GM18909 (cell line): ENCODE results near the gene COMMD6.
A peak's percentile ranks its signal among the peaks of the same experiment; 100 is the strongest.
"Not testable (repeated sequence)": the region's sequence is repeated elsewhere in the genome, so short reads cannot be mapped to it uniquely, and the experiment has no call there.

ENCODE experiments used
- ATAC-seq: cut with Tn5 transposase; IDR thresholded peaks from one replicate; pipeline ENCODE4 v1.9.1; 2021; ENCODE audit warnings: mild to moderate bottlenecking; ENCODE audit not compliant: unreplicated experiment, poor library complexity

Gene COMMD6

DNA sequence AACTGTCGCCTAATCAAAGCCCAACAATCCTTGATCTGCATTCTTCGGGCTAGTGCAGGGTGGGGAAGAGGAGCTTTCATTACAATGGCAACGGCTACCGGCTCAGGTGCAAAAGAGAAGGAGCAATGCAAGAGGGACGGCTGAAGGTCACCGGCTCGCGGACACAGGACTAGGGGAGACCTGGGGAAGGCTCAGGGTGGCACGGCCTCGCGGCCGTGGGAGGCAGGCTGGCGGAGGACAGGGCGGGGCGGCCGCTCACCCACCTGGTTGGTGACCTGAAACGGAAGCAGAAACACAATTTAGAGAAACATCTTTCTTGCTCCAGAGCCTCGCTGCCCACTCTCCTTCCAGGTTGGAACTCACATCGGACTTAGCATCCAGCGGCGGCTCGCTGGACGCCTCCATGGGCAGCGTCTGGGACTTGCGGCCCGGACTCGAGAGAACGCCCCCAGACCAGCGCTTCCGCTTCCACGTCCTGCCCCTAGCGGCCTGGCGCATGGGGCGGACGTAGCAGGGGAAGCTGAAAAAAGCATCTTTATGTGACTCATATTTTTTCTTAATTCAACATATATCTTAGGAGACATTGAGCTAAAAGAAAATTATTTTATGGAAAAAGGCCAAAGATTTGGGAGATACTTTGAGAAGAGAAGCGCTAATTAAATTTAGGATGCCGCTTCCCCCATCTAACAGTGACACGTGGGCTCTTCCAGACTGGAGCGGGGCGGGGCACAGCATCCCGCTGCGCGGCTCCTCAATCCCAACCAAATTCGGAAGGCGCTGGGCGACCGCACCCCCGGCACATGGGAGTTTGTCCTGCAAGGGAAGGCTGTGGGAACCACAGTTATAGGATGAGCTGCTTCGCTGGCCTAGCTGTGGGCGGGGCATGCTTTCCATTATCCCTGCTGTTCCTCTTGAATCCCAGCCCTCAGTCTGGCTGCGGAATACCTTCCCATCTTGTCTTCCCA lies at the start of gene COMMD6:
Gene COMMD6, minus strand, starts transcription at position 441 of the 965 bp plus-strand sequence. Its CDS starts 36 bp downstream, at position 405.
- ATAC-seq: peak; percentile 97

DNA sequence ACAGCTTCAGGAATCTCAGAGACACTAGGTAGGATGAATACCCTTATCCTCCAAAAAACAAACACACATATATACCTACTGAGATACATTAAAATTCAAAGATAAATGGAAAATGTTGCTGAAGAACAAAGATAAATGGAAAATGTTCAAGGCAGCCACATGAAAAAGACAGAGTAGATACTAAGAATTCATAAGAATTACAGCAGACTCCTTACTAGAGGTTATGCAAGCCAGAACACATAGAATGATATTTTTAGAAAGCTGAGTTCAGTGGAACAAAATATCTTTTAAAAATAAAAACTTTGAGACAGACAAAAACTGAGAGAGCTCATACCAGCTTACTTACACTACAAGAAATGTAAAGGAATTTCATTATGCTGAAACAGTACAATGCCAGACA lies 47.5 kb upstream of the COMMD6 start:
- ATAC-seq: no peak

- no peak for ATAC-seq
Observed at GRCh38 chr13:75583091-75583490, 45.5 kb upstream of the COMMD6 start.

GRCh38 chr13:75581874-75582640 lies 44.4 kb upstream of the COMMD6 start:
- no peak for ATAC-seq

- no peak for ATAC-seq
Observed at GRCh38 chr13:75579529-75579928, 41.9 kb upstream of the COMMD6 start.

GRCh38 chr13:75569576-75569975 lies 31.9 kb upstream of the COMMD6 start:
- ATAC-seq: no peak

DNA sequence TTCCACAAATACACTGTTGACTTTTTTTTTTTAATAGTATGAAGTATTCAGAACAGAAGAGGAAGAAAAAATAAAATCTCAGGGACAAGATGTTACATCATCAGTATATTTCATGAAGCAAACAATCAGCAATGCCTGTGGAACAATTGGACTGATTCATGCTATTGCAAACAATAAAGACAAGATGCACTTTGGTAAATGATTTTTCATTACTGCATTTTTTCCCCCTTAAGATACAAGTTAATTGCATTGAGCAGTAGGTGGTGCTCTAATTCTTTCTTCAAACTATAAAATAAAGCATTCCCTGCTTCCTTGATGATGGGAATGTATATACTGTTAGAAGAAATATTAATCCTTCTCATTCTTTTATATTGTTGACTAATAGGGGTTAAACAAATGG lies 29.0 kb upstream of the COMMD6 start:
- ATAC-seq: no peak

DNA sequence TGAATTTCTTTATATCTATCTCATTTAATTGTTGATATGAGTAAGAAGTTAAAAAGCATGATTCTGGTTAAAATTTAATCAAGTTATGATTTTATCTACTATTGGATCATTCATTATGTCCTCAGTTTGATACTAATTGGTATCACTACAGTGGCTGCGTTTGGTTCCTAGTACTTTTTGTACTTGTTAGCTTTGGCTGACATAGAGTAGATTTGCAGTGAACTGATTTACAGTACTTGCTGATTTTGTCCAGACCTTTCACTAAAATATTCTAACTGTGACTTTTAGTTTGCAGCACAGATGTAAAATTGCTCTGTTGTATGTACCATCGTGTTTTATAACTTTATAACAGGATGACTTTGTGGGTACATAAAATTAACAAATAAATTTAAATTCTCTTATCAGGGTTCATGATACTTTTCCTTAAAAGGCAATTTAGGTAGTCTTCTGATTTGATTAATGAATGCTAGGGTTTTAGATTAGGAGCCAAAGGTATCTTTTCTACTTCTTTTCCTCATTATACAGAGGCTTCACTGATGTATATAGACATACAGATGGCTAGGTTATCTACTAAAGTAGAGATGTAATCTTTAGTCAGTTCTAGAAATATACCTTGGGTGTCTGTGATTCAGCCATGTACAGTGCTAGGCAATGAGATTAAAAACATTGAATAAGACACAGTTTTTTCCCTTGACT lies 20.7 kb upstream of the COMMD6 start:
- ATAC-seq: no peak

DNA sequence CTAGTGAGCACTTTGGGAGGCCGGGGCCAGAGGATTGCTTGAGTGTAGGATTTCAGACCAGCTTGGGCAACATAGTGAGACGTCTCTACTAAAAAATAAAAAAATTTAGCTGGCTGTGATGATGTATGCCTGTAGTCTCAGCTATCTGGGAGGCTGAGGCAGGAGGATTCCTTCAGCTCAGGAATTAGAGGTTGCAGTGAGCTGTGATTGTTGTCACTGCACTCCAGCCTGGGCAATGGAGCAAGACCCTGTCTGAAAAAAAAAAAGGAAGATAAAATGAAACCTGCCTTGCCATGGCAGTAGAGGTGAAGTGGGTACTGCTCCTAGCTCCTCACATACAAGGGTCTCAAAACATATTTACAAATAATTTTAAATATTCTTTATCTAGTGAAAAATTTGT lies 19.3 kb upstream of the COMMD6 start:
- ATAC-seq: no peak

GRCh38 chr13:75555836-75556235 lies 18.2 kb upstream of the COMMD6 start:
- ATAC-seq: no peak

GRCh38 chr13:75554981-75555380 lies 17.3 kb upstream of the COMMD6 start:
- no peak for ATAC-seq

DNA sequence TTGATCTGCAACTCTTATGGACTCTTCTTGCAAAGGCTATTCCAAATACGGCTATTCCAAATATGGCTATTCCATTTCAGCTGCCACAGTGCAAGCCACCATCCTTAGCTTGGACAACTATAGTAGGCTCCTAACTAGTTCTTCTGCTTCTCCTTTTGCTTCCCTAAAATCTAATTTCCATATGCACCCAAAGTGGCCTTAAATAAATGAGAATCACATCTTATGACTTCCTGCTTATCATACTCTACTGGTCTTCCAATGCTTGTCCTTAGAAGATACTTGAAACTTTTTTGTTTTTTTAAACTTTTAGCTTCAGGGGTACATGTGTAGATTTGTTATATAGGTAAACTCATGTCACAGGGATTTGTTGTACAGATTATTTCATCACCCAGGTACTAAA lies 16.8 kb upstream of the COMMD6 start:
- ATAC-seq: no peak

DNA sequence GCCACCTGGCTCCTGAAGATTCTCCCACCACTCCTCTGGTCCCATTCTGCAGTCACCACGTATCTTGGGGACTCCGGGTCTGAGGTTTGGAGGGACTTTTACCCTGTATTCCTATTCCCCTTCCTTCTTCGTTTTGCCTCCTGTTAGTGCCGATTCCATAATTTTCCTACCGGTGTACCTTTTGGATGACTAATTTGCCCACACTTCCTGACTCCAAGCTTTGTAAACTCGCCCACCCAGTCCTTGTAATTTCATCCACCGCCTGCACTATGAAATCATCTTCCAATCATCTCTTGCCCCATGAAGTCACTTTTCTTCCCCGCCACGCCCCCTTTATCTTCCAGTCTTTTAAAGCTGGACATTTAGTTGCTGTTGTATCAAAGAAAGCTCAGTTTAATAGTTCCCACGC lies 12.5 kb upstream of the COMMD6 start:
- ATAC-seq: peak; percentile 13

- peak; percentile 97 for ATAC-seq
Observed at GRCh38 chr13:75549262-75550158, 11.9 kb upstream of the COMMD6 start, which contains the start of gene UCHL3. Gene UCHL3 (plus strand): TSS chr13:75549791. CDS start chr13:75549821, 30 bp downstream.

DNA sequence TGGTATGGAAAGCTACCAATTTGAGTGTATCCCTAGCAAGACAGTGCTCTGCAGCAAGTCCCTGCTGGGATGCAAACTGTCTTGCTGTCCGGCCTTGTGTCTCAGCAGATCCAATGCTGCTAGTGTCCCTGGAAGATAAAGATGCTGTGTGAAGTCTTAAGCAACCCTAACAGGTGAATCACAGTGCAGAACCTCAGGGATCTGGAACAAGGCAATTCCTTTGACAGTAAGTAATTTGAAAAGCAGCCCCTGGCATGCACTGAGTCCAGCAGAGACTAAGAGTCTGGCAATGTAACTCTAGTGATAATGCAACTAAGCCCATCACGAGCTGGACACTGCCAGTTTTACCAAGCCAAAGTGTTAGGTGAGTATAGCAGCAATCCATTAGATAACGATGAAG lies 10.3 kb upstream of the COMMD6 start:
- ATAC-seq: no peak

DNA sequence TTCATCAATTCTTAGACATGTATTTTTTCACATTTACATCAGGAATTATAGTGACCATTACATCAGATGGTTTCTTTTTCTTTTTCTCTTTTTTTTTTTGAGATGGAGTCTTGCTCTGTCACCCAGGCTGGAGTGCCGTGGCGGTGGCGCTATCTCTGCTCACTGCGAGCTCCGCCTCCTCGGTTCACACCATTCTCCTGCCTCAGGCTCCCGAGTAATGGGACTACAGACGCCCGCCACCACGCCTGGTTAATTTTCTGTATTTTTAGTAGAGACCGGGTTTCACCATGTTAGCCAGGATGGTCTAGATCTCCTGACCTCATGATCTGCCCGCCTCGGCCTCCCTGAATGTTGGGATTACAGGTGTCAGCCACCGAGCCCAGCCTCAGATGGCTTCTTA lies 7.7 kb upstream of the COMMD6 start:
- ATAC-seq: not testable (repeated sequence)

DNA sequence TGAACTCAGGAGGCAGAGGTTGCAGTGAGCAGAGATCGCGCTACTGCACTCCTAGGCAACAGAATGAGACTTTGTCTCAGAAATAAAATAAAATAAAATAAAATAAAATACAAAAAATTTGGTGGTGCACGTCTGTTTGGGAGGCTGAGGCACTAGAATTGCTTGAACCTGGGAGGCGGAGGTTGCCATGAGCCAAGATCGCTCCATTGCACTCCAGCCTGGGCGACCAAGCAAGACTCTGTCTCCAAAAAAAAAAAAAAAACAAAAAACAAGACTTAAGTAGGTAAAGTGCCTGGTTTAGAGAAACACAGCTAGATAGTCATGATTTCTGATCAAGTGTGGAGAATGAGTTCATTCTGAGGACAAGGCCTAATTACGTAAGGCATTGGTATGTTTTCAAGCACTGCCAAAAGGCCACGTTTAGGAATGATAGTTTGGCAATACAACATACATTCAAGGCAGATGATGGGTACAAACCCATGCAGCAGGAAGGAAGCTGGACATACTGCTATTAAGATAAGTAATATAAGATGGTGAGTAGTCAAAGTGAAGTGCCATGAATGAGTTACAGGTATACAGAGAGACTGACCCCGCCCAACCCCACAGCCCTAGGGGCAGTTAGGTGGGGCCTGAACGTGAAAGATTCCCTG lies 7.2 kb upstream of the COMMD6 start:
- no peak for ATAC-seq

DNA sequence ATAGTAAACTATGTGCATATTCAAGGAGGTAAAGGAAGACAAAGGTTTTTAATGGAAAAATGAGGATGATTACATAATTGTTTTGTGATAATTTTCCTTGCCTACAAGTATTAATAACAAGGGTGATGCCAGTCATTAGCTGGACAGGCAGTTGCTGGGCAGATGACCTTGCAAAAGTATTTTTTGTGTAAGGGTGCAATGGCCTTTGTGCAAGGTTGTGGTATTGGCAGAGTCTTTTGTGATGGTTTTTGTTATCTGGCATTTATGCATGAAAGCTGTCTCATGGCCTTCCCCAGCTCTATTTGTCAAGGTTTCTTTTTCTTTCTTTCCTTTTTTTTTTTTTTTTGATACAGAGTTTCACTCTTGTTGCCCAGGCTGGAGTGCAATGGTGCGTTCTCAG lies 4.3 kb upstream of the COMMD6 start:
- no peak for ATAC-seq

DNA sequence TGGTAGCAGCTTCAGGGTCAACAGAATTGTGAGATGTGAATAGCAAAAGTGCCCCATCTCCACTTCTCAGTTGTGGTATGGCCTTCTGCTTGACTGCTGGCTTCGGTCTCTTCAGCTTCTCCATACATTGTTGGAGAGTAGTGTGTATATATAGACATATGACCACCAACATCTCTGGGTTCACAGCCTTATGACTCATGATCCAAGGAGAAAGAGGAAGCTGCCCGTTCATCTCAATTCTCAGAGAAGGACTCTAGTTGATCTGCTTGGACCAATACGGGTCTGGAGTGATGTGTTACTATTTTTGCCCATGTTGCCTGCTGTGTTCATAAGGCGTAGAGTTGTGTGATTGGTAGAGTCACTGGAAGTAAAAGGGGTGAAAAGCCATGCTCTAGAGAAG lies 3.6 kb upstream of the COMMD6 start:
- ATAC-seq: no peak
